ENCODE results near the gene FAM234A.

The FAM234A gene

DNA sequence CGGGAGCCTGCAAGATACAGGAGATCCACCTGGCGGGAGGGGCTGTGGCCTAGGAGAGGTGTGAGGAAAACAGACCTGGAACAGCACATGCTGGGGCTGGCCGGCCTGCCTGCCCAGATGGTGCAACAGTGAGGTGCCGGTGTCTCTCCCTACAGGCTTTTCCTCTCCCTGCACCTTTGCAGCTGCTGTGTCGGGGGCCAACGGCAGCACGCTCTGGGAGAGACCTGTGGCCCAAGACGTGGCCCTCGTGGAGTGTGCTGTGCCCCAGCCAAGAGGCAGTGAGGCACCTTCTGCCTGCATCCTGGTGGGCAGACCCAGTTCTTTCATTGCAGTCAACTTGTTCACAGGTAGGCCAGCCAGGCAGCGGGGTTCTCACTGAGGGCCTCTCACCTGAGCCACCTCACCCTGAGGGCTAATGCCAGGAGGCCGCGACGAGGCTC is 25.2 kb downstream of the FAM234A start:
- peaks cover 56% of the 10 kb centered on the region for H3K36me3 ChIP-seq

DNA sequence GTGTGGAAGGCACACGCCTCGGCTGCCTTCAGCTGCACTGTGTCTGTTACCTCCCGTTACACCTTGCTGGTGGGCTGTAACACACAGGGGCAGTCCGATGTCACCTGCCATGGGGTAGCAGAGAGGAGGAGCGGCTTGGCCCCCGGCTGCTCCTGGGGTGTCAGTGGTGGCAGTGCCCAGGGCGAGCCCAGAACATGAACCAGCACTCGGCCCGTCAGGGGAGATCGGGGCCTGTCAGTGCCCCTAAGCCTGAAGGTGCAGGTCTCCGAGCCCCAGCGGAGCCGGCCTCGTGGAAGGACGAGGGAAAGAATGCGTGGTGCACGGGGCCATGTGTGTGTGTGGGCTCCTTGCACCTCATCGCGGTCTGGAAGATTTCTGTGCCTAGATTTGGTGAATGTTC is 25.7 kb downstream of the FAM234A start:
- H3K36me3 ChIP-seq = peaks cover 61% of the 10 kb centered on the region
- H3K4me1 ChIP-seq (ENCODE audit: control insufficient read depth in 1 of 2, insufficient read depth in 1 of 2, low read depth in 1 of 2, low read length in 1 of 2) = no peaks in the 10 kb centered on the region
- TF ChIP-seq, protein P1, sequence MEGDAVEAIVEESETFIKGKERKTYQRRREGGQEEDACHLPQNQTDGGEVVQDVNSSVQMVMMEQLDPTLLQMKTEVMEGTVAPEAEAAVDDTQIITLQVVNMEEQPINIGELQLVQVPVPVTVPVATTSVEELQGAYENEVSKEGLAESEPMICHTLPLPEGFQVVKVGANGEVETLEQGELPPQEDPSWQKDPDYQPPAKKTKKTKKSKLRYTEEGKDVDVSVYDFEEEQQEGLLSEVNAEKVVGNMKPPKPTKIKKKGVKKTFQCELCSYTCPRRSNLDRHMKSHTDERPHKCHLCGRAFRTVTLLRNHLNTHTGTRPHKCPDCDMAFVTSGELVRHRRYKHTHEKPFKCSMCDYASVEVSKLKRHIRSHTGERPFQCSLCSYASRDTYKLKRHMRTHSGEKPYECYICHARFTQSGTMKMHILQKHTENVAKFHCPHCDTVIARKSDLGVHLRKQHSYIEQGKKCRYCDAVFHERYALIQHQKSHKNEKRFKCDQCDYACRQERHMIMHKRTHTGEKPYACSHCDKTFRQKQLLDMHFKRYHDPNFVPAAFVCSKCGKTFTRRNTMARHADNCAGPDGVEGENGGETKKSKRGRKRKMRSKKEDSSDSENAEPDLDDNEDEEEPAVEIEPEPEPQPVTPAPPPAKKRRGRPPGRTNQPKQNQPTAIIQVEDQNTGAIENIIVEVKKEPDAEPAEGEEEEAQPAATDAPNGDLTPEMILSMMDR (IDR thresholded peaks at IDR 0.05) = no peak
- no peaks in the 10 kb centered on the region for H3K27me3 ChIP-seq
- H3K27ac ChIP-seq = no peak overlapping the region
- H3K4me3 ChIP-seq (ENCODE audit: low read depth in 1 of 2, low read length in 1 of 2) = no peak overlapping the region
- H3K9me3 ChIP-seq = no peaks in the 10 kb centered on the region

More for the DNA sequence above, 25.2 kb downstream of the FAM234A start:
- Histone ChIP-seq H3K9me3 (no peaks in the 10 kb centered on the region), H3K27me3 (no peaks in the 10 kb centered on the region), H3K4me3 (ENCODE audit: low read depth in 1 of 2, low read length in 1 of 2) (no peak overlapping the region), H3K4me1 (ENCODE audit: control insufficient read depth in 1 of 2, insufficient read depth in 1 of 2, low read depth in 1 of 2, low read length in 1 of 2) (no peaks in the 10 kb centered on the region), H3K27ac (no peak overlapping the region)
- TF ChIP-seq, protein P1 (IDR thresholded peaks at IDR 0.05) = no peak

DNA sequence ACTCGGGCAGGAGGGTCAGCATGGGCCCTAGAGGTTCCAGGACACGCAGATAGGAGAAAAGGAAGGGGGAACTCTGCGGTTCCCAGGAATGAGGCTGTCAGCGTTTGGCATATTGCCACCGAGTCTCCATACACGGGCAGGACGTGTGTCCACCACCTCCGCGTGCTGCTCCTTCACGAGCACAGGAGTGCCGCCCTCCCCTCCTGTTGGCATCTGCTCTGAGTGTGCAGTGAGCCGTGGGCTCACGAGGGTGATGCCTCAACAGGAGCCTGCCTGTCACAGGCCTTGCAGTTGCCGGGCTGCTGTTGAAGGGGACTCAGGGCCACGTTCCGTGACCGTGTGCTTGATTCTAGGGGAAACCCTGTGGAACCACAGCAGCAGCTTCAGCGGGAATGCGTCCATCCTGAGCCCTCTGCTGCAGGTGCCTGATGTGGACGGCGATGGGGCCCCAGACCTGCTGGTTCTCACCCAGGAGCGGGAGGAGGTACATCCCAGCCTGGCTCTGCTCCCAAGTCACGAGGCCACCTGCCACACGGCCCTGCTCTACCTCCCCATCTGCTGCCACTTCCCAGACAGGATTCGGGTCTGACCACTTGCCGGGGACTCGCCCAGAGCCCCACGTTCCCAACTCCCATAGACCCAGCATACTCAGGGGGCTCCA is 26.5 kb downstream of the FAM234A start:
- peaks cover 68% of the 10 kb centered on the region for H3K36me3 ChIP-seq
- TF ChIP-seq, protein P1 (IDR thresholded peaks at IDR 0.05) = no peak
- H3K9me3 ChIP-seq = no peaks in the 10 kb centered on the region
- no peak overlapping the region for H3K4me3 ChIP-seq (ENCODE audit: low read depth in 1 of 2, low read length in 1 of 2)
- H3K27me3 ChIP-seq = no peaks in the 10 kb centered on the region
- no peak overlapping the region for H3K27ac ChIP-seq
- no peaks in the 10 kb centered on the region for H3K4me1 ChIP-seq (ENCODE audit: control insufficient read depth in 1 of 2, insufficient read depth in 1 of 2, low read depth in 1 of 2, low read length in 1 of 2)

DNA sequence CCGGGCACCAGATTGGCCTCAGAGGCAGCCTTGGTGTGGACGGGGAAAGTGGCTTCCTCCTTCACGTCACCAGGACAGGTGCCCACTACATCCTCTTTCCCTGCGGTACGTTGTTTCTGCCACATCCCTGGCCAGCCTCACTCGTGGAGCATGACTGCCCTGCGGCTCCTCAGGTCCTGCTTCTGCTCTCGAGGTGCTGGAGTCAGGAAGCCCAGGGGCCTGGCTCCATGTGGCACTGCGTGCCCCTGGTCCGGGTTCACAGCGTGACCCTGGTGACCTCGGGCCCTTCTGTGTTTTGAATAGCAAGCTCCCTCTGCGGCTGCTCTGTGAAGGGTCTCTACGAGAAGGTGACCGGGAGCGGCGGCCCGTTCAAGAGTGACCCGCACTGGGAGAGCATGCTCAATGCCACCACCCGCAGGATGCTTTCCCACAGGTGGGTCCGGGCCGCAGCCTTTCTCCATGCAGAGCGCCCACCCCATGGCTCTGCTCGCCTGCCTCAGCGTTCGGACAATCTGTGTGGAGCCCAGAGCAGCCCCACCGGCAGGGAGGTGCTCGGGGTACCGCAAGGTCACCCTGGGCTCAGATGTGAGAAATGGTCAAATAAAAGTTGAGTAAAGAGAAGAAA is 27.6 kb downstream of the FAM234A start:
- Histone ChIP-seq H3K9me3 (no peaks in the 10 kb centered on the region), H3K36me3 (peaks cover 68% of the 10 kb centered on the region), H3K27me3 (no peaks in the 10 kb centered on the region), H3K4me3 (ENCODE audit: low read depth in 1 of 2, low read length in 1 of 2) (no peak overlapping the region), H3K4me1 (ENCODE audit: control insufficient read depth in 1 of 2, insufficient read depth in 1 of 2, low read depth in 1 of 2, low read length in 1 of 2) (no peaks in the 10 kb centered on the region), H3K27ac (no peak overlapping the region)
- TF ChIP-seq, protein P1 (IDR thresholded peaks at IDR 0.05) = no peak

DNA sequence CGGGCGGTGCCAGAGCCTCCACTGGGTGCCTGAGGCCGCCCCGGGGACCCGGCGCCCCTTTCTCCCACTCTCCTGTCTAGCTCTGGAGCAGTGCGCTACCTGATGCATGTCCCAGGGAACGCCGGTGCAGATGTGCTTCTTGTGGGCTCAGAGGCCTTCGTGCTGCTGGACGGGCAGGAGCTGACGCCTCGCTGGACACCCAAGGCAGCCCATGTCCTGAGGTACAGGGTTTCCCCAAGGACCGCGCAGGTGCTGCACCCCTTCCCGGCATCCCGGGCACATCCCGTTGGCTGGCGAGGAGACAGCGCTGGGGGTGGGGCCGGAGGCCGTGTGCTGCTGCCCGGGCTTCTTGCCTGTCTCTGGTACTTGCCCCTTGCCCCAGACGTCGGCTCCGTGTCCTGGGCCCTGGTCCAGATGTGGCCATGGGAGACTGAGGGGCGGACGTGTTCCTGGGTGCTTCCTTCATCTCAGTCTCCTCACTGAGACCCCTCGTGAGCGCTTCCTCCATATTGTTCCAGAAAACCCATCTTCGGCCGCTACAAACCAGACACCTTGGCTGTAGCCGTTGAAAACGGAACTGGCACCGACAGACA is 28.7 kb downstream of the FAM234A start:
- Histone ChIP-seq H3K4me1 (ENCODE audit: control insufficient read depth in 1 of 2, insufficient read depth in 1 of 2, low read depth in 1 of 2, low read length in 1 of 2) (no peaks in the 10 kb centered on the region), H3K27me3 (no peaks in the 10 kb centered on the region), H3K4me3 (ENCODE audit: low read depth in 1 of 2, low read length in 1 of 2) (no peak overlapping the region), H3K9me3 (no peaks in the 10 kb centered on the region), H3K36me3 (peaks cover 68% of the 10 kb centered on the region), H3K27ac (no peak overlapping the region)
- TF ChIP-seq, protein P1 (IDR thresholded peaks at IDR 0.05) = no peak
